GM11168 (cell line): Measurements from ENCODE around the gene ULBP1.
"Not testable (repeated sequence)": the region's sequence is repeated elsewhere in the genome, so short reads cannot be mapped to it uniquely, and the experiment has no call there.

Experiments used
- in situ Hi-C: fragments of 300-500 bp; cut with MboI; formaldehyde crosslinking; loops from one replicate; pipeline ENCODE4 v1.12.0; 2022; ENCODE audit warnings: low sequenced_read_pairs; ENCODE audit not compliant: unreplicated experiment

Gene ULBP1

DNA sequence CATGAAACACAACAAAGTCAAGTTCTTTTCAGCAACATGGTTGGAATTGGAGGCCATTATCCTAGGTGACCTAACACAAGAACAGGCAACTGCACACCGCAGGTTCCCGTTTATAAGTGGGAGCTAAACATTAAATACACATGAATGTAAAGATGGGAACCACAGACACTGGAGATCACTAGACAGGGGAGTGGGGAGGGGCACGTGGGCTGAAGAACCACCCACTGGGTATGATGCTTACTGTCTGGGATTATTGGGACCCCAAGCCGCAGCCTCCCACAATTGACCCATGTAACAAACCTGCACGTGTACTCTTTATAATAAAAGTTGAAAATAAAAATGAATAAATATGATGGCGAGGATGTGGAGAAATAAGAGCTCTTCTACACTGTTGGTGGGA lies 32.2 kb upstream of the ULBP1 start:
- in situ Hi-C loops: loop anchor here (5.0 kb wide), 1 partner anchor 86 kb away; no protein-coding TSS in a partner anchor

DNA sequence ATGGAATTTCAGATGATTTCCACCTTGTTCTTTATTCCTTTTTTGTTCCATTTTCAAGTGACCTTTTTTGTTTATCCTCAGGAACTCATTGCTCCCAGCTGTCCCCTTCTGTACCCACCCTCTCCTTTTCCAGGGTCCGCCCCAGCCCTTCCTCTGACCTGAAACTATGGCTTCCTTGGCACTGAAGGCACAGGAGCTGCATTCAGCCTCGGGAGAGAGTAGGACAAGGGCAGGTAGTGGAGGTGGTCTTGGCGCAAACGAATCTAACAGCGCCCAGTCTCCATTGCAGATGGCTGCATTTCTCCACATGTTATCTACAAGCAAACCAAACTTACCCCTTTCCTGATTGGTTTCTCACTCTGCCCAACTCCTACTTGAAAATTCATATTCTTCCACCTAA lies 30.7 kb upstream of the ULBP1 start:
- in situ Hi-C loops: loop anchor here (5.0 kb wide), 1 partner anchor 84 kb away; no protein-coding TSS in a partner anchor

DNA sequence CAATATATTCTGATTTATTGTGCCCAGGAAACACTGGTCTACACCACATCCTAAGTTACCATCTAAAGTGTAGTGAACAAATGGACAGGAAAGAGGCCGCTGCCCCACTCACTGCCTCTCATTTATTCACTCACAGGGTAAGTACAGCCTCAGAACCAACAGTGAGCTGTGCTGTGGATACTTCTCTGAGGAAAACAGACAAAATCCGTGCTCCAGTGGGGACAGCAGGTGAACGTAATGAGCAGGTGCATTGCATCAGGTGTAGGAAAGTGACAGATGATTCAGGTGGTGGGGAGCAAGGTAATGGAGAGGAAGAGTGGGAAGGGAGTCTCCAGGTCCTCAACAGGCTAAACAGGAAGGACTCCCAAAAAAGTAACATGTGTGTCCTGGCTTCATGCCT lies 30.3 kb upstream of the ULBP1 start:
- in situ Hi-C loops: loop anchor here (5.0 kb wide), 1 partner anchor 84 kb away; no protein-coding TSS in a partner anchor

DNA sequence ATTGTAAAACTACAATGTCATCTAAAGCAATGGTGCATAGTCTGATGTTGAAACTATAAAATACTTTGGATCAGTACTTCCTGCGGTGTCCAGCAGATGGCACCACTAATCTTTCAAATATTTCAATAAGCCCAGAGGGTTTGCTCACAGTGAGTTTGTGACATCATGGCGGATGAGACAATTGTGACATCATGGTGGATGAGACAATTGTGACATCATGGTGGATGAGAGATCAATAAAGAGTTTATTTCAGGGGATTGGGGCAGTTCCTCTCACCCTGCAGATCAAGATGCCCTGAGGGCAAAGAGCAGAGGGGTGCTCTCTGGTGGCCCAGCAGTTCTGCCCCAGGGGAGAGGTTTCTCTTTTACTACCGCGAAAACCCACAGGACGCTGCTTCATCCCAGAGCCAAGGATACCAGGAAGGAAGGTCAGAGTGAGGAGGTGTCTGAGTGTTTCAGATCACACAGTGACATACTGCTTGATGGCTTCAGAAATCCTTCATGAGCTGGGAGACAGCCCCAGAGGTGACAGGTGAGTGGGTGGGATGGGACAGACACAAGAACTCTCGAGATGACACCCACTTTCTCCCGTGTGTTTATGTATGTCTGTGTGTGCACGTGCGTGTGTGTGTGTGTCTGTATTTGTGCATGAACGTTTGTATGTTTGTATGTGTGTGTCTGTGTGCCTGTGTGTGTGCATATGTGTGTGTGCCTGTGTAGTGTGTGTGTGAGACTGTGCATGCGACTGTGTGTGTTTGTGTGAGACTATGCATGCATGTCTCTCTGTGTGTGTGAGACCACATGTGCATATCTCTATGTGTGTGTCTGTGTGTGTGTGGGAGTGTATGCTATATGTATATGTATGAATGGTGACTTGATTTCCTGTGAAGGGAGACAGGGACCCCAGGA lies 29.2 kb upstream of the ULBP1 start:
- in situ Hi-C loops: loop anchor here (5.0 kb wide), 1 partner anchor 83 kb away; no protein-coding TSS in a partner anchor

DNA sequence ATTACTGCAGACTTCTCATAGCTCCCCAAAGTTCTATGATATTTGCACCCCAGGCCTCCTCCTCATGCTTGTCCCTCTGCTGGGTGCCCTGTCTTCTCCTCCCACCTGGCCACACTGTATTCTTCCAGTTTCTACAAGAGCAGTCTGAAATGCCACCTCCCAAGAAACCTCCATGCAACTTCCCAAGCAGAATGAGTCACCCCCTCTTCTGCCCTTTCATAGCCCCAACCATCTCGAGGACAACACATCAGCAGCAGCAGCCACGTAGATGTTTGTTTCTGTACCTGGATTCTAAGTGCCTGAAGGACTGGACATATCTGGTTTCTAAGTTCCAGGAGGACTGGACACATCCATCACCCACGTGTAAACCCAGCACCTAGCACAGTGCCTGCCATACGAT lies 28.5 kb upstream of the ULBP1 start:
- in situ Hi-C loops: no loop called here

DNA sequence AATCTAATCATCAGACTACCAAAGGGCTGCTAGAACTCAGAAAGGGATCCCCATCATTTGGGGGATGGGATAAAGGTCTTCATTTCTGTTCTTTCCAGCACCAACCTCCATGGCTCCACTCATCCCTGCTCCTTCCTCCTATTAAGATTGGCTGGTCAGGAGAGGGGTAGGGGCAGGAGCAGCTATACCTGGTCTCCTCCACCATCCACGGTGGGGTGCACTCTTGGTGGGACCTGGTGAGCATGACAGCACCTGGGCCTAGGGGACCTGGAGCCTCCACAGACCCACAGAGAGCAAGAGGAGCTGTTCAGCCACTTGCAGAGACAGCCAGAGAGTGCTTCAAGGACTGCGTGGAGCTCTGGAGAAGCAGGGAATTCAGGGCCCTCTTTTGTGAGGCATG lies 28.1 kb upstream of the ULBP1 start:
- in situ Hi-C loops: no loop called here

DNA sequence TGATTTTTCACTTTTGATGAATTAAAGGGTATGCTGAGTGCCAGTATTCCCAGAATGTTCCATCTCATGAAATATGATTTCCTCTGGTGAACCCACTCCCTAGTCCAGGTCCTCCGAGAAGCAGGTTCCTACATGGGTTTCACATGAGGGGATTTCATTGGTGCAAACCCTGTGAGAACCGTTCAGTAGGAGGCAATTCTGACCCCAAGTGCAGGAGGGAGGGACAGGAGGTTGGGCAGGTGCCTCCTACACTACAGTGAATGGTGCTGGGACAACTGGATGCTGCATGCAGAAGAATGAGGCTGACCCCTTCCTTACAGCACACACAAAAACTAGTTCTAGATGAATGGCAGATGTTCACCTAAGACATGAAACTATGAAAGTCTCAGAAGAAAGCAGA lies 27.0 kb upstream of the ULBP1 start:
- in situ Hi-C loops: no loop called here

DNA sequence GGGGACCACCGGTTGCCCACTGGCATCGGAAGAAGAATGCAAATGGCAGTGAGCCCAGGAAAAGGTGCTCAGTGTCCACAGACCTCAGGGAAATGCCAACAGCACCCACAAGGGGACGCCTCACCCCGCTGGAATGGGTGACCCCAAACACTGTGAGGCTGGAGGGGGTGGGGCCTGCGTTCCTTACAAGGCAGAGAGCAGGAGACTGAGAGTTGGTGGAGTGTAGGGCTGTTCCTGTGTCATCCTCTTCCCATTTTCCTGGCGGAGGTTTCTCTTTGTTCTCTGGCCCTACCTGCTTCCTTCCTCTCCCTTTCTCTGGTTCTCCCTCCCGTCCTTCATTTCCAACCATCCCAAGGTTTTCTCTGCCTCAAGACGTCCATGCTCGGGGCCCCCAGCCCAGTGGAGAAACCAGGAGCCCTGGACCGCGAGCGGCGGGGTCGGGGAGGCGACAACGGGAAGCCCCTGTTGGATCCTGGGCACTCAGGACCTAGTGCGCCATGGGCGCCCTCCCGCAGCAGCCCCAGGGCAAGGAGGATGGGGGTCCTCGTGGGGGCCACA lies 25.7 kb upstream of the ULBP1 start:
- in situ Hi-C loops: not testable (repeated sequence)

DNA sequence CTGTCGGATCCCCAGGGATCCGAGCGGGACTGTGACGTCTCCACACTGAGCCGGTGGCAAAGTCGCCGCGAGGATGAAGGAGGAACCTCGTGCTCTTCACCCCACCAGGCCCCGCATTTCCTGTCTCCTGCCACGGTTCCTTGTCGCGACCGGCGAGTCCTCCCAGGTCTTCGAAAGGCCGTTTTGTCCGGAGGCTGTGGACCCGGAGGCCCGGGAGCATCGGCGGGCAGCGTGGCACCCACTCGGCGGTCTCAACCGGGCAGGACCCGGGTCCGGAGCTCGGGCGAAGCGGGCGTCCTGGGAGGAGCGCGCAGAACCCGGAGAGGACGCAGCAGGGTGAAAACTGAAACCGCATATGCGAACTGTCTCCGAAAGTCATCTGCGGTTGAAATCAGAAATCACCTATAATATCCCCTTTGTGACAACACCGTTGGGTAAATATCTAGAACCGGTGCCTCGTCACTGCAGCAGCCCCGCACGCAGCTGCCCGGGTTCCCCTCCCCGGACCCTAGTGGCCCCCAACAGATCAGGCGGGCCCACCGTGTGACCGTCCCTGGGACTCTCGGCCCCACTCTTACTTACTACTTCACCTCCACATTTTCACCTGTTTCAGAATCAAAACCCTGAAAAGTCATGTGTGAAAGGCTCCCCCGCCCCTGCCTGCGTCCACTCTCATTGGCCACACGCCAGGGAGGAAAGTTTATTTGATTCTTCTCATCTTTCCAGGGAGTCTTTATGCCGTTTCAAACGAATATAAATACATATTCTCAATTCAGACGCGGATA lies 25.0 kb upstream of the ULBP1 start:
- in situ Hi-C loops: no loop called here

DNA sequence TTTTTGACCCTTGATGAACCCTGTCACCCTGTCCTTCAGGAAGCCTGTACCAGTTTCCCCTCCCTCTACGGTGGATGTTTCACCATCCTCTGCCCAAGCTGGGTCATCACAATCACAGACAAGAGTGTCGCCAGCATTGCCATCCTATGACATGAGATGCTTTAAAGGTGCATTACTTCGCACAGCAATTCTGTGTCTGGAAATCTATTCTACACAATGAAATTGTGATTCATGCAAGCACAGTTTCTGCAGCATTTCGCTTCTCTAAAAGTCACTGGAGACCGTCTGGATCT lies 24.4 kb upstream of the ULBP1 start:
- in situ Hi-C loops: no loop called here

DNA sequence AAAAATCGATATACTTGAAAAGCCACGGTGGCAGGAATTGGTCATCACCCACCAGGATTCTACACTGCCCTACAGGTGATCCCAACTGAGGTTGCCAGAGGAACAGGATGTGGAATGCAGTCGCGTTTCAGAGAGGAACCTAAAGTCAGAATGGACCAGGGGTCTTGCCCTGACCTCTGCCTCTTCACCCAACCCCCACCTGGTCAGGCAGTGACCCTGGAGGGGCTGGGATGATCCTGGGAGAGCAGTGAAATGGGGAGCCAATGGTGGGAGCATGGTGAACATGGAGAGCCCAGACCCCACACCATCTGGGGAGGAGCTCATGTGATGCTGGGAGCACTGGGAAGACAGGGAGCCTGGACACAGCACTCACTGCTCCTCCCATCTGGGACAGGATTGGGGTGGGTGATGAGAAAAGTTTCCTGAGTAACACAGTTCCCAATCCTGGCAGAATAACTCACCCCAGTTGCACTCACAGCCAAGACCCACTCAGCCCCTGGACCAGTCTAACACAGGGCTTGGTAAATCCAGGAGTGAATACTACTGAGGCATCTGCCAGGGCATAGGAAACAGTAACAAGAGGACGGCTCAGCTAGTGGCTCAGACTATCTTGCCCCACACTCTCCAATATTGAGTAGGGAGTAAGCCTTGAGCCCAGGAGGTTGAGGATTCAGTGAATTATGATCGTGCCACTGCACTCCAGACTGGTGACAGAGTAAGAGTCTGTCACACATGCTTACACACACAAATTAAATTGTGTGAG lies 23.7 kb upstream of the ULBP1 start:
- in situ Hi-C loops: no loop called here

DNA sequence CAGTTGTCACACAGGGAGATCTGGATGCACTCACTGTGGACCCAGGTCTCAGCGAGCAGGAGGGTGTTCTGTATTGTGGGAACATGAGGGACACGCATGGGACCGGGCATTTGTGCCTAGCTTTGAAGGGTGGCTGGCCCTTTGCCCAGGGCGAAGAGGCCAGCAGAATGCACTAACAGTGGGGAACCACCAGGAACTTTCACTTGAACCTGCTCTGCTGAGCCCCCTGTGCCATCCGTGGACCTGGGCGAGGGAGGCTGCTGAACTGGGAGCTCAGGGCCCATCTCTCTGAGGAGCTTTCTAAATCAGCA lies 23.1 kb upstream of the ULBP1 start:
- in situ Hi-C loops: no loop called here

DNA sequence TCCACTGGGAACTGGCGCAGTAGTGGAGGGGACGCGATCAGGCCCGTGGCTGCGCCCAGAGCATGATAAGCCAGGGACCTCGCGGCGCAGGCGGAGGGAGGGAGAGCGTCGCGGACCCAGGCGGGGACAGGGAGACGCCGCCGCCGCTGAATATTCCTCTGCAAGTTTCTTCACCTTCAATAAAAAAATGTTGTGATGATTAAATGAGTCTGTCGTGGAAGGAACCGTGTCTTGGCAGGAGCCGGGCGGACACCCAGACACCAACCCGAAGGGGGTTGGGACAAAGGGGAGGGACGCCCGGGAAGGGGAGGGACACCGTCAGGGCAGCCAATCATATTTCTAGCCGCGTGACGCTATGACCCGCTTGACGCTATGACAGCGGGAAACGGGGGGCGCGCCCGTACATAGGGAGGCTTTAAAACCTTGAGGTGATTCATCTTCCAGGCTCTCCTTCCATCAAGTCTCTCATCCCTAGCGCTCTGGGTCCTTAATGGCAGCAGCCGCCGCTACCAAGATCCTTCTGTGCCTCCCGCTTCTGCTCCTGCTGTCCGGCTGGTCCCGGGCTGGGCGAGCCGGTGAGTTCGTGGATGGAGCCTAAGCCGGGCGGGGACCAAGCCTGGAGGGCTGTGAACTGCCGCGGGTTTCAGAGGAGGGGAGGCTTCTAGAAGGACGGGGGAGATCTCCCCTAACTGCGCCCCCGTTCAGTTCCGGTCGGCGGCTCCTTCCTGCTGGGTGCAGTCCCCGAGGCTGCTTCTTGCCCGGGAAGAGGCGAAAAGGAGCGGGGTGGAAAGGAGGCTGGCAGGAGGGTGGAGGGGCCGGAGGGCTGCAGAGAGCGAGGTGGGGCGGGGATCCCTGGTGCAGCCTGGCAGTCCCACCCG lies 21.9 kb upstream of the ULBP1 start, which contains the start of gene ULBP2:
ULBP2 (plus strand) TSS at position 432 of the 878 bp plus-strand sequence; CDS start at position 491, 59 bp downstream.
- in situ Hi-C loops: no loop called here

DNA sequence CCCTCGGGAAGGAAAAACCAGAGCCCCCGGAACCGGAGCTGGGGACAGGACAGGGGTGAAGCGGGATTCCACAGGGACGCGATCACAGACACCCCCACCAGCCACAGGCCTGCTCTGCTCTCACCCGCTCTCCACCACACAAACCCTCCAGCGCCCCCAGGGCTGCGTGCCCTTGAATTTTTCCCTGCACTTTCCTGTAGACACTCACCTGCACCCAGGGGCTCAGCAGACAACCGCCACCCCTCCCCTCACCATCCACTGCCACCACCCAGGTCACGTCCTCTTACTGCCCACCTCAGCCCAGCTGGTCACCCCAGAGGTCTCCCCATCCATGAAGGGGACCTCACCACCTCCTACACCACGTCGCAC lies 21.3 kb upstream of the ULBP1 start:
- in situ Hi-C loops: no loop called here

DNA sequence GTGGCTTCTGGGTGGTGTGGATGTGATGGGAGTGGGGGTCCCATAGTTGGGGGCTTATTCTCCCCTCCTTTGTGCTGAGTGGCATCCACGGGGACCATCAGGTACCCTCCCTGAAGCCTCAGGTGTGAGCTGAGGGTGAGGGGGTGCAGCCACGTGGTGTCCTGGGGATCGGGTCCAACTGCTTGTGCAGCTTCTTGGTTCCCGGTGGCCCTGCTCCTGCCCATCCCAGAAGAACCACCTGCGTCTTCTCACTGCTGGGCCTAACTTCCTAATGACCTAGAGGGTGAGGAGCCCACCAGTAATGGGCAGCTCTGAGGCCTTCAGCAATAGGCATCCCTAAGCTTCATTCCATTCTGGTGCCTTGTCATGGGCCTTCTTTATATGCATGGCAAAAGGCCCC lies 20.4 kb upstream of the ULBP1 start:
- in situ Hi-C loops: not testable (repeated sequence)

DNA sequence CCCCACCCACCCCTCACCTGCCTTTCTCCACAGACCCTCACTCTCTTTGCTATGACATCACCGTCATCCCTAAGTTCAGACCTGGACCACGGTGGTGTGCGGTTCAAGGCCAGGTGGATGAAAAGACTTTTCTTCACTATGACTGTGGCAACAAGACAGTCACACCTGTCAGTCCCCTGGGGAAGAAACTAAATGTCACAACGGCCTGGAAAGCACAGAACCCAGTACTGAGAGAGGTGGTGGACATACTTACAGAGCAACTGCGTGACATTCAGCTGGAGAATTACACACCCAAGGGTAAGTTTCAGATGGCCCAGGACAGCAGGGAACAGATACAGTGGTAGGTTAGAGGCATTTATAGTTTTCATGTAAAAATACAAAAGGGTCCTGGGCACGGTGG lies 18.5 kb upstream of the ULBP1 start:
- in situ Hi-C loops: not testable (repeated sequence)

DNA sequence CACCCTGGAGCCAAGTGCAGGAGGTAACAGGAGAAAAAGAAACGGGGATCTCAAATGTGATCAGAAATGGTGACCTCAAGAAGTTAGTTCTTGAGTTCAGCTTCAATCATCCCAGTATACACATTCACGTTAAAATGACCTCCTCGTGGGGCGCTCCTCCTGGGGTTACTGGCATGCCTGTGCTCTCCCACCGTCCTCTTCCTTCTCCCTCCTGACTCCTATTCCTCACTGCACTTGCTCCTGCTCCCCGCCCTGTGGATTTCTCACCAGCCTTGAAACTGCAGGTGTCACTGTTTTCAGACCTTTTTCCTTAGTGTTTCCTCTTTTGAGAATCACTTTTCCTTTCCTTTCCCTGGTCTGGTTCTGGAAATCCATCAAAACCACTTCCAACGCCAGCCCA lies 17.1 kb upstream of the ULBP1 start:
- in situ Hi-C loops: not testable (repeated sequence)

DNA sequence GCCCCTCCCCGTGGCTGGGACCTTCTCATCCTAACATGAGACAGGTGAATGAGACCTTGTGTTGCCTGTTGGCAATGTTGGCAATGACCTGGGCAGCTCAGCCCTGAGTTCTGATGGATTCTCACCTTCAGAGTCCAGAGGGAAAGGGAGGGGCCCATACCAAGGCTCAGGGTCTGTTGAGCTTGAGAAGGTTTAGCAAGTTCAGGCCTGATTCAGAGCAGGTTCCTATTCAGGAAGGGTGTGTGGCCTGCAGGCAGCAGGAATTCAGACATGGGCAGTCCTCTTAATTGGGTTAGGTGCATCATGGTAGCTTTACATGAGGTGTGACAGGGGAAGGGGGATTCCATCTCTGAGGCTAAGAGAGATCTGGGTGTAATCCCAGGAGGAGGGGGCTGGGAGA lies 16.2 kb upstream of the ULBP1 start:
- in situ Hi-C loops: not testable (repeated sequence)

DNA sequence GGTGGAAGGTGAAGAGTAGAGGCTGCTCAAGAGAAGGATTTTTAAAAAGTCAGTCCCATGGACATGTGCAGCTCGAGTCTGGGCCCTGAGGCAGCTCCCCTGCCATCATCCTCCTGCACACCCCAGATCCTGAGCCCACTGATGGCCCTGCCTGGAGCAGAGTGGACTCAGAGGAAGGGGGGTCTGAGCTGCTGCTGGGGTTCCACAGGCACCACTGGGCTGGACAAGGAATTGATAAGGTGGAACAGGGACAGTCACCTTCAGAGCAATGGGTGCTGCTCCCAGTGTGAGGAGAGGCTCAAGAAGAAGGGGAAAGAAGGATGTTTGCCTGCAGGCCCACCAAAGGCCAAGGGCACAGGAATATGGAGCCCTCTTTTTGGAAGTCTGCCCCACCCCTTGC lies 15.7 kb upstream of the ULBP1 start:
- in situ Hi-C loops: no loop called here

DNA sequence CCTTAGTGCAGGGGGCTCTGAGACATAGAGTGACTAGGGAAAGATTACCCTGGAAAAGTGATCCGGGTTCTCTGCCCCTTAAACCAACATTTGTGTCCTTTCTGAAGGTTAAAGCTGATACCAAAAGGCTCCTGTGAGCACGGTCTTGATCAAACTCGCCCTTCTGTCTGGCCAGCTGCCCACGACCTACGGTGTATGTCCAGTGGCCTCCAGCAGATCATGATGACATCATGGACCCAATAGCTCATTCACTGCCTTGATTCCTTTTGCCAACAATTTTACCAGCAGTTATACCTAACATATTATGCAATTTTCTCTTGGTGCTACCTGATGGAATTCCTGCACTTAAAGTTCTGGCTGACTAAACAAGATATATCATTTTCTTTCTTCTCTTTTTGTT lies 15.1 kb upstream of the ULBP1 start:
- in situ Hi-C loops: no loop called here
